Measurements from ENCODE around the gene SCD5.
"Not testable (repeated sequence)": the region's sequence is repeated elsewhere in the genome, so short reads cannot be mapped to it uniquely, and the experiment has no call there.

- not testable (repeated sequence) for TF ChIP-seq CTCF, POLR2A (IDR thresholded peaks at IDR 0.05)
Measured at GRCh38 chr4:82816874-82817273, 18.3 kb upstream of the SCD5 start.

All from right lobe of liver (tissue), 4 donors.